Left ventricle myocardium inferior (tissue), 1 donor: ENCODE measurements around the gene PNPLA6. TPM values are rescaled to one million over a fixed set of nuclear protein-coding genes. Genes with fewer than 3 reads are reported as not detected.

Experiments used
- DNase-seq: peaks from one replicate; pipeline ENCODE4 v3.0.0-alpha.2; 2020
- H3K27ac ChIP-seq: fragments of 200-600 bp; replicated peaks from 2 replicates; pipeline ENCODE4 v1.8.0; 2021
- H3K27me3 ChIP-seq: fragments of 200-600 bp; 2 replicates; pipeline ENCODE4 v1.8.0; 2021; ENCODE audit warnings: low read depth
- H3K36me3 ChIP-seq: fragments of 200-600 bp; 2 replicates; pipeline ENCODE4 v1.8.0; 2021
- H3K4me1 ChIP-seq: fragments of 200-600 bp; 2 replicates; pipeline ENCODE4 v1.8.0; 2021
- H3K4me3 ChIP-seq: fragments of 200-600 bp; 2 replicates; pipeline ENCODE4 v1.8.0; 2021; ENCODE audit warnings: mild to moderate bottlenecking, moderate library complexity
- H3K9me3 ChIP-seq: fragments of 200-600 bp; replicated peaks from 2 replicates; pipeline ENCODE4 v1.8.0; 2021
- CTCF ChIP-seq: fragments of 200-600 bp; IDR thresholded peaks from 2 replicates; pipeline ENCODE4 v1.8.0; 2021; ENCODE audit warnings: antibody characterized with exemption, mild to moderate bottlenecking, borderline replicate concordance
- intact Hi-C: fragments of 100-400 bp; cut with micrococcal nuclease; formaldehyde crosslinking; loops from one replicate; pipeline ENCODE4 v1.11.0; 2022
- total RNA-seq: library from RNA; stranded (reverse); fragmentation: NEBNext Ultra II Directional; extraction: Animal tissue kit (Norgen Biotek cat#: 25700); gene quantifications from one replicate; pipeline ENCODE4 v1.2.1, GENCODE V29; 2021
- donor health status: DM: no; HTN: yes; CAD: no; lungs with severe emphysema.

PNPLA6 gene
- total RNA-seq, 1 donor from 2014 or later = 52.7 TPM

GRCh38 chr19:7559102-7559501 lies 23.6 kb downstream of the PNPLA6 start:
- no peak for TF ChIP-seq CTCF
- H3K4me1 ChIP-seq = no peaks in the 10 kb centered on the region
- no peak for DNase-seq
- H3K27me3 ChIP-seq = no peaks in the 10 kb centered on the region
- peaks cover 4% of the 10 kb centered on the region for H3K9me3 ChIP-seq
- intact Hi-C loops = no loop called here
- H3K36me3 ChIP-seq = peaks cover 78% of the 10 kb centered on the region
- no peak overlapping the region for H3K27ac ChIP-seq
- no peak overlapping the region for H3K4me3 ChIP-seq

- Histone ChIP-seq H3K27me3 (no peaks in the 10 kb centered on the region), H3K4me1 (no peaks in the 10 kb centered on the region), H3K36me3 (peaks cover 68% of the 10 kb centered on the region), H3K4me3 (no peak overlapping the region), H3K27ac (no peak overlapping the region), H3K9me3 (peaks cover 4% of the 10 kb centered on the region)
- intact Hi-C loops = no loop called here
- no peak for TF ChIP-seq CTCF
- no peak for DNase-seq
Observed at GRCh38 chr19:7560255-7560654, 24.7 kb downstream of the PNPLA6 start.

- TF ChIP-seq CTCF = no peak
- Histone ChIP-seq H3K4me1 (no peaks in the 10 kb centered on the region), H3K4me3 (no peak overlapping the region), H3K9me3 (peaks cover 4% of the 10 kb centered on the region), H3K27ac (no peak overlapping the region), H3K36me3 (peaks cover 59% of the 10 kb centered on the region), H3K27me3 (no peaks in the 10 kb centered on the region)
- intact Hi-C loops = no loop called here
- DNase-seq = no peak
Observed at GRCh38 chr19:7561325-7561724, 25.8 kb downstream of the PNPLA6 start.

GRCh38 chr19:7562646-7563393 lies 27.3 kb downstream of the PNPLA6 start:
- DNase-seq = no peak
- no peak overlapping the region for H3K27ac ChIP-seq
- no peaks in the 10 kb centered on the region for H3K4me1 ChIP-seq
- TF ChIP-seq CTCF = no peak
- H3K4me3 ChIP-seq = no peak overlapping the region
- peaks cover 44% of the 10 kb centered on the region for H3K36me3 ChIP-seq
- no peaks in the 10 kb centered on the region for H3K27me3 ChIP-seq
- intact Hi-C loops = no loop called here
- H3K9me3 ChIP-seq = peaks cover 4% of the 10 kb centered on the region

GRCh38 chr19:7564866-7565265 lies 29.3 kb downstream of the PNPLA6 start:
- Histone ChIP-seq H3K27me3 (no peaks in the 10 kb centered on the region), H3K27ac (no peak overlapping the region), H3K9me3 (peaks cover 4% of the 10 kb centered on the region), H3K4me3 (no peak overlapping the region), H3K4me1 (no peaks in the 10 kb centered on the region), H3K36me3 (peaks cover 23% of the 10 kb centered on the region)
- intact Hi-C loops = loop anchor here (5.0 kb wide), 1 partner anchor 232 kb away; no protein-coding TSS in a partner anchor
- no peak for TF ChIP-seq CTCF
- no peak for DNase-seq
